Kidney (tissue), 14 donors: ENCODE measurements around the gene BORCS5. TPM values are rescaled to one million over a fixed set of nuclear protein-coding genes. Genes with fewer than 3 reads are reported as not detected.

ENCODE experiments used
- DNase-seq, 5 donors: peaks; one replicate each; pipeline ENCODE4 v3.0.0-alpha.2; 2013 to 2020
- FAIRE-seq: peaks from 2 replicates; lab custom pipeline; 2012; peaks lifted over from hg19 to GRCh38; lab: Jason Lieb, UNC
- H3K27ac ChIP-seq, 2 donors: one replicate each; pipeline ENCODE4 v1.7.0; 2013; ENCODE audit warnings: low read depth in 2 of 2, low read length in 2 of 2, inconsistent platforms in 1 of 2
- H3K27me3 ChIP-seq: one replicate; pipeline ENCODE4 v1.7.1; 2013; ENCODE audit warnings: low read length, inconsistent platforms; ENCODE audit not compliant: control insufficient read depth, insufficient read depth
- H3K36me3 ChIP-seq, 3 donors: one replicate each; pipeline versions ENCODE4 v1.7.0 to v1.7.1; 2013; ENCODE audit warnings: low read length in 3 of 3, control low read depth in 1 of 3, inconsistent platforms in 1 of 3; ENCODE audit not compliant: insufficient read depth in 3 of 3, control insufficient read depth in 2 of 3
- H3K4me1 ChIP-seq, 3 donors: one replicate each; pipeline versions ENCODE4 v1.7.0 to v1.7.1; 2013; ENCODE audit warnings: low read length in 3 of 3, inconsistent platforms in 1 of 3, low read depth in 1 of 3; ENCODE audit not compliant: control insufficient read depth in 2 of 3, insufficient read depth in 2 of 3
- H3K4me3 ChIP-seq, 3 donors: one replicate each; pipeline versions ENCODE4 v1.7.0 to v1.8.1; 2013; ENCODE audit warnings: low read length in 3 of 3, control low read depth in 1 of 3, inconsistent platforms in 1 of 3
- H3K9ac ChIP-seq, 3 donors: one replicate each; pipeline versions ENCODE4 v1.7.0 to v1.7.1; 2013; ENCODE audit warnings: low read length in 3 of 3, control low read depth in 1 of 3, inconsistent platforms in 1 of 3
- H3K9me3 ChIP-seq, 3 donors: one replicate each; pipeline versions ENCODE4 v1.7.0 to v1.7.1; 2013; ENCODE audit warnings: low read length in 3 of 3, control low read depth in 1 of 3, inconsistent platforms in 1 of 3; ENCODE audit not compliant: control insufficient read depth in 2 of 3, insufficient read depth in 1 of 3
- intact Hi-C: fragments of 100-400 bp; cut with DNase I; formaldehyde crosslinking; loops from one replicate; pipeline ENCODE4 v1.11.1; 2022
- polyA plus RNA-seq: library from polyadenylated mRNA; stranded (reverse); fragments of 350-450 nt; fragmentation: Illumina TruSeq; extraction: RNeasy Lipid Tissue Mini Kit (QIAGEN cat#74804); gene quantifications from one replicate; pipeline ENCODE4 v1.2.3, GENCODE V29; 2014; ENCODE audit warnings: low read depth, low replicate concordance; ENCODE audit not compliant: insufficient read depth
- total RNA-seq: library from RNA; stranded (reverse); fragmentation: NEBNext Ultra II Directional; extraction: Animal tissue kit (Norgen Biotek cat#: 25700); gene quantifications from one replicate; pipeline ENCODE4 v1.2.1, GENCODE V29; 2021
- TF ChIP-seq, protein P1 (sequence below): IDR thresholded peaks from 3 replicates; pipeline ENCODE4 v1.5.1; 2012; ENCODE audit warnings: mild to moderate bottlenecking, moderate library complexity, borderline replicate concordance; ENCODE audit not compliant: insufficient read depth; ENCODE audit errors: extremely low read depth
- donor health status: control.
- donor health status: control.
- donor health status: control.
- donor health status: control.
- donor health status: control.
- donor health status: DM: yes; HTN: yes; CAD: no.
- donor health status: Normal renal cell carcinoma (clear cell type).

Gene BORCS5
- total and polyA plus RNA-seq, 2 donors from 2014 or later: 11.2 to 14.0 TPM

DNA sequence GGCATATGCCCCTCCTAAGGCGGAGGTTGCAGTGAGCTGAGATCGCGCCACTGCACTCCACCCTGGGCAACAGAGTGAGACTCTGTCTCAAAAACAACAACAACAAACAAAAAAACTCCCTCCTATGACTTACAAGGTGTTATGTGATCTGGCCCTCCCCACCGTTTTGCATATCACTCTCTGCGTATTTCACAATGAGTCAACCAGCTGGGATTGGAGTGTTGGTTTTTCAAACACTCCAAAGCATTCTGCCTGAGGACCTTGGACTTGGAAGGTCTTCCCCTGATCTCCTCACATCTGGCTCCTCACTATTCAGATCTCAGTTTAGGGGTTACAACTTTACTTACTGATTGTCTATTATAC lies 20.8 kb upstream of the BORCS5 start:
- intact Hi-C loops: loop anchor here (10.0 kb wide), 1 partner anchor 251 kb away; no protein-coding TSS in a partner anchor
- no peak for FAIRE-seq

DNA sequence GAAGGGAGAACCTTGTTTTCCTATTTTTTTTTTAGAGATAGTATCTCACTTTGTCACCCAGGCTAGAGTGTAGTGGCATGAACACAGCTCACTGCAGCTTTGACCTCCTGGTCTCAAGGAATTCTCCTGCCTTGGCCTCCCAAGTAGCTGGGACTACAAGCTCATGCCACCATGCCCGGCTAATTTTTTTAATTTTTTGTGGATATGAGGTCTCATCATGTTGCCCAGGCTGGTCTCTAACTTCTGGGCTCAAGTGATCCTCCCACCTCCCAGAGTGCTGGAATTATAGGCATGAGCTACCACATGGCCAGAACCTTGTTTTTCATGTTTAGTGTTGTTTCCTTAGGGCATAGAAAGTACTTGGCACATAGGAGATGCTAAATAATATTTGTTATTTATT lies 20.4 kb upstream of the BORCS5 start:
- intact Hi-C loops: loop anchor here (10.0 kb wide), 1 partner anchor 252 kb away; no protein-coding TSS in a partner anchor
- no peak for FAIRE-seq

More for the DNA sequence above, 20.8 kb upstream of the BORCS5 start:
- TF ChIP-seq, protein P1, sequence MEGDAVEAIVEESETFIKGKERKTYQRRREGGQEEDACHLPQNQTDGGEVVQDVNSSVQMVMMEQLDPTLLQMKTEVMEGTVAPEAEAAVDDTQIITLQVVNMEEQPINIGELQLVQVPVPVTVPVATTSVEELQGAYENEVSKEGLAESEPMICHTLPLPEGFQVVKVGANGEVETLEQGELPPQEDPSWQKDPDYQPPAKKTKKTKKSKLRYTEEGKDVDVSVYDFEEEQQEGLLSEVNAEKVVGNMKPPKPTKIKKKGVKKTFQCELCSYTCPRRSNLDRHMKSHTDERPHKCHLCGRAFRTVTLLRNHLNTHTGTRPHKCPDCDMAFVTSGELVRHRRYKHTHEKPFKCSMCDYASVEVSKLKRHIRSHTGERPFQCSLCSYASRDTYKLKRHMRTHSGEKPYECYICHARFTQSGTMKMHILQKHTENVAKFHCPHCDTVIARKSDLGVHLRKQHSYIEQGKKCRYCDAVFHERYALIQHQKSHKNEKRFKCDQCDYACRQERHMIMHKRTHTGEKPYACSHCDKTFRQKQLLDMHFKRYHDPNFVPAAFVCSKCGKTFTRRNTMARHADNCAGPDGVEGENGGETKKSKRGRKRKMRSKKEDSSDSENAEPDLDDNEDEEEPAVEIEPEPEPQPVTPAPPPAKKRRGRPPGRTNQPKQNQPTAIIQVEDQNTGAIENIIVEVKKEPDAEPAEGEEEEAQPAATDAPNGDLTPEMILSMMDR: no peak
- no peak overlapping the region for H3K4me3 ChIP-seq
- no peak overlapping the region for H3K9ac ChIP-seq
- no peak overlapping the region for H3K27ac ChIP-seq
- no peaks in the 10 kb centered on the region for H3K9me3 ChIP-seq
- H3K36me3 ChIP-seq: no peaks in the 10 kb centered on the region
- peaks cover 0 to 8% (median 5%) of the 10 kb centered on the region in 3 donors for H3K4me1 ChIP-seq
- H3K27me3 ChIP-seq: no peaks in the 10 kb centered on the region
- DNase-seq: no peak

DNA sequence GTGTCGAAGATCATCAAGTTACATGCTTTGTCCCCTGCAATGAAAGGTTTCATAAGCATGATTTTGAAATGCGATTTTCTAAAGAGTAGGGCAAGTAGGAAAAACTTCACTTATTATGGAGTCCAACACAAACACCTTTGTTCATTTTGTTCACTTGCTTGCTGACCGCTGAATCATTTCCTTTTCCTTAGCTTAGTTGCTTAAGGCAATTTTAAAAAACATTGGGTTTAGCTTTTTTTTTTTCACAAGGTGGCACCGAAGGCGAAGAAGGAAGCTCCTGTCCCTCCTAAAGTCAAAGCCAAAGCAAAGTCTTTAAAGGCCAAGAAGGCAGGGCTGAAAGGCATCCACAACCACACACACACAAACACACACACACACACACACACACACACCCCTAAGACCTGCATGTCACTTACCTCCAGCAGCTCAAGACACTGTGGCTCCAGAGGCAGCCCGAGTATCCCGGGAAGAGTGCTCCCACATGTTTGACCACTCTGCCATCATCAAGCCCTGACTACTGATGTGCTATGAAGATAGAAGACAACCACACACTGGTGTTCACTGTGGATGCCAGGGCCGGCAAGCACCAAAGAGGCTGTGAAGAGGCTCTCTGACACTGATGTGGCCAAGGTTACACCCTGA lies 18.2 kb upstream of the BORCS5 start:
- no peaks in the 10 kb centered on the region for H3K4me1 ChIP-seq
- intact Hi-C loops: loop anchor here (10.0 kb wide), 1 partner anchor 254 kb away; no protein-coding TSS in a partner anchor
- H3K36me3 ChIP-seq: no peaks in the 10 kb centered on the region
- H3K4me3 ChIP-seq: no peak overlapping the region
- H3K9ac ChIP-seq: no peak overlapping the region
- FAIRE-seq: no peak
- TF ChIP-seq, protein P1: no peak
- no peaks in the 10 kb centered on the region for H3K9me3 ChIP-seq
- H3K27me3 ChIP-seq: no peaks in the 10 kb centered on the region
- peak in 1 of 5 donors; percentile 23 for DNase-seq
- peak overlapping the region in 1 of 2 donors; percentile 45 for H3K27ac ChIP-seq

More for the DNA sequence above, 20.4 kb upstream of the BORCS5 start:
- H3K36me3 ChIP-seq: no peaks in the 10 kb centered on the region
- H3K9me3 ChIP-seq: no peaks in the 10 kb centered on the region
- H3K4me1 ChIP-seq: peaks cover 0 to 5% (median 4%) of the 10 kb centered on the region in 3 donors
- no peak overlapping the region for H3K9ac ChIP-seq
- TF ChIP-seq, protein P1: no peak
- no peak overlapping the region for H3K27ac ChIP-seq
- no peak overlapping the region for H3K4me3 ChIP-seq
- no peaks in the 10 kb centered on the region for H3K27me3 ChIP-seq
- DNase-seq: no peak
